B cell (primary cell): ENCODE data around the gene ACTR2.
"Not testable (repeated sequence)": the region's sequence is repeated elsewhere in the genome, so short reads cannot be mapped to it uniquely, and the experiment has no call there.

Source experiments
- CTCF ChIP-seq: fragments of 200-600 bp; IDR thresholded peaks from one replicate; pipeline ENCODE4 v1.8.0; 2022; ENCODE audit warnings: antibody characterized with exemption, mild to moderate bottlenecking
- EZH2 ChIP-seq: IDR thresholded peaks from 2 replicates; pipeline ENCODE4 v1.6.1; 2012; ENCODE audit warnings: borderline replicate concordance, low read depth, mild to moderate bottlenecking, moderate library complexity, low read length; ENCODE audit not compliant: insufficient read depth, poor library complexity, severe bottlenecking

GRCh38 chr2:65317351-65317750 lies 89.7 kb downstream of the ACTR2 start:
- TF ChIP-seq CTCF, EZH2: not testable (repeated sequence)
